Measurements from ENCODE around the gene SYT3.
A peak's percentile ranks its signal among the peaks of the same experiment; 100 is the strongest.
"Not testable (repeated sequence)": the region's sequence is repeated elsewhere in the genome, so short reads cannot be mapped to it uniquely, and the experiment has no call there.

Gene SYT3

DNA sequence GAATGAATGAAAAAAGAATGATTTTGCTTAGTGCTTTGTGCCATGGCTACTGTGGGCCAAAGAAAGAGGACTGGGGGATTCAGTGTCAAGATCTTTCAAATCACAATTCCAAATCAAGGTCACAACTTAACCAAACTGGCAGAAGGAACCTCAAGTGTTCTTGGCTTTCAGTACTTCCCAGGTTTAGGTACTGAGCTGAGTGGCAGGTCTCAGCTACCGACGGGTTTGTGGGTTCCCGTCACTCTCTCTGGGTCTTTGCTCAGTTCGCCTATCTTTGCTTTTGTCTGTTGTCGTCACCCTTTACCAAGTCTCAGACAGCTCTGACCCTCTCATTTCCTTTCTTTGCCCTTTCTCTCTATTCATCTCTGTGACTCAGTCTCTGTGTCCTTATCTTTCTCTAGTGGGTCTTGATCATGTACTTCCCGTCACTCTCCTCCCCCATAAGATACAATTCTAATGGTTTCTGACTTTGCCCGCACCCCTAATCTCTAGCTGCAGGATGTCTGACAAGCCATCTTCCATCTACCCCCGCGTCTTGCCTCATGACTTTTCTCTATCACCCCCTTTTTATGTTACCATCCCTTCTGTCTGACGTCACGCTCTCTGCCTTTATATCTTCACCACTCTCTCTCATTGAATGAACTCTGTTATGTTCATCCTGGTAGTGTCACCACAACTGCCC is 38.1 kb downstream of the SYT3 start:
- DNase-seq = no peak

DNA sequence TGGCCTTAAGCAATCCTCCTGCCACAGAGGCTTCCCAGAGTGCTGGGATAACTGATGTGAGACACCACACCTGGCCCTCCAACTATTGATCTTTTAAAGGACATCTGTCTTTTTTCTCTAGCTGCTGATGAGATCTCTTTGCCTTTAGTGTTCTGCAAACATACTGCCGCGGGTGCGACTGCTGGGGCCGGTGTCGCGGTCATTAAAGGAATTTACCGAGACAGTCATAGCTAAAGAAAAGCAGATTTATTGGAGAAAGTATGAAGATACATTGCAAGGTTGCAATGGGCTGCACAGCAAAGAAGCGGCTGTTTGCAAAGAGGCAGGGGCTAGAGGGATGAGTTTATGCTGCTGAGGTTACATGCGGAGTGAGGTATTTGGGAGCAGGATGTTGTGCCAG is 40.3 kb downstream of the SYT3 start:
- no peak for DNase-seq

DNA sequence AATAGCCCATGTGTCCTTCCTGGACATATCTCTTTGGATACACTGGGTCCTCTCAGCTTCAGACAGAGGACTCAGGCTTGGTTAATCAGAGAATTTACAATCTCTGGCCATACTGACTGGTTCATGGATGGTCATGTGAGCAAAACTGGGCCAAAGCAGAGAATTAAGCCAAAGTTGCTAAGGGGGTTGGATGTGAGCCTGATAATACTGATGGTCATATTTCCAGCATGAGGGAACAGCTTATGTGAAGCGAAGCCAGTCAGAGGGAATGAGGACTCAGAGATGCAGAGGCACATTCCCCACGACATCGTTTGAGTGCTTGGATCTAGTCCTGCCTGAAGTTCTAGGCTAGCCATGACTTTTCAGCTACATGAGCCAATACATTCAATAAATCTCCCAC is 49.5 kb downstream of the SYT3 start:
- no peak for DNase-seq

DNA sequence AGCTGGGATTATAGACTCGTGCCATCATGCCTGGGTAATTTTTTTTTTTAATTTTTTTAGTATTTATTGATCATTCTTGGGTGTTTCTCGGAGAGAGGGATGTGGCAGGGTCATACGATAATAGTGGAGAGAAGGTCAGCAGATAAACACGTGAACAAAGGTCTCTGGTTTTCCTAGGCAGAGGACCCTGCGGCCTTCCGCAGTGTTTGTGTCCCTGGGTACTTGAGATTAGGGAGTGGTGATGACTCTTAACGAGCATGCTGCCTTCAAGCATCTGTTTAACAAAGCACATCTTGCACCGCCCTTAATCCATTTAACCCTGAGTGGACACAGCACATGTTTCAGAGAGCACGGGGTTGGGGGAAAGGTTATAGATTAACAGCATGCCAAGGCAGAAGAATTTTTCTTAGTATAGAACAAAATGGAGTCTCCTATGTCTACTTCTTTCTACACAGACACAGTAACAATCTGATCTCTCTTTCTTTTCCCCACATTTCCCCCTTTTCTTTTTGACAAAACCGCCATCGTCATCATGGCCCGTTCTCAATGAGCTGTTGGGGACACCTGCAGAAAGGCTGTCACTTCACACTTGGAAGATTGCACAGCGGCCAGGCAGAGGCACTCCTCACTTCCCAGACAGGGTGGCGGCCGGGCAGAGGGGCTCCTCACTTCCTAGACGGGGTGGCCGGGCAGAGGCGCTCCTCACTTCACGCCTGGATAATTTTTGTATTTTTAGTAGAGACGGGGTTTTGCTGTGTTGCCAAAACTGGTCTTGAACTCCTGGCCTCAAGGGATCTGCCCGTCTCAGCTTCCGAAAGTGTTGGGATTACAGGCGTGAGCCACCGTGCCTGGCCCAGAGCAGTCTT is 57.7 kb downstream of the SYT3 start:
- not testable (repeated sequence) for DNase-seq

DNA sequence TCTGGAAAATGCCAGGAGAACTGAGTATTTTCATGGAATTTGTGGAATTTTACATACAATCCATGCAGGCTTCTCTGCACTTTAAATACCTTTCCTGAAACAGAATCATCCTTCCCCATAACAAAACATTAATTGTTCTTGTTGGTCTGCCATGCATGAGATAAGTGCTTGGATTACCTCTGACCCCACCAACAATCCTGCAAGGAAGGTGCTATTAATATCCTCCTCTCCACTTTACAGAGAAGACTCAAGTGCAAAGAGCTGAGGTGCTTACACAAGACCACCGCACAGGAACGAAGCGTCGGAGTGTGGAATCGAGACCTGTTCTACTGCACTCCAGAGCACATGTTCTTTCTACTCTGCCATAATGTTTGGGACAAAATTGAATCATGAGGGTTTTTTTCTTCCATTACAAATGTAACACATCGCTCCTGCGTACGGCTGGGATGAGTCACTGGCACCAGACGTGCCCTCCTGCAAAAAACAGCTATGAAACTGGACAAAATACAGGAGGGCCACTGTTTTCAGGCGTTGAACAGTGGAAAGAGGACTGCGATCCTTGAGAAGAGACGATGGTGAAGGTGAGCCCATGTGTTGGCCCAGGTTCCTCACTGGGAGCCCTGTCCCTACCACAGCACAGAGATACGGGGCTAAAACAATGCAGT is 58.6 kb downstream of the SYT3 start:
- DNase-seq = peak; percentile 17

DNA sequence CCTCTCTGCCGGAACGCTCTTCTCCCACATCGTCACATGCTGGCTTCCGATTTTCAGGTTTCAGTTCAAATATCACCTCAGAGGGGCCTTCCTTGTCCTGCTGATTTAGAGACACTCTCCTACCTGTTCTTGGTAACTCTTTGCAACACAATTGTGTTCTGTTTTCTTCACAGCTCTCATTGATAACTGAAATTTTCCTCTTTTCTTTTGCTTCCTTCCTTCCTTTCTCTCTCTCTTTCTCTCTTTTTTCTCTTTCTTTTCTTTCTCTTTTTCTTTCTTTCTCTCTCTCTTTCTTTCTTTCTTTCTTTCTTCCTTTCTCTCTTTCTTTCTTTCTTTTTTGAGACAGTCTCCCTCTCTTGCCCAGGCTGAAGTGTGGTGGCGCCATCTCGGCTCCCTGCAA is 59.4 kb downstream of the SYT3 start:
- DNase-seq = no peak

DNA sequence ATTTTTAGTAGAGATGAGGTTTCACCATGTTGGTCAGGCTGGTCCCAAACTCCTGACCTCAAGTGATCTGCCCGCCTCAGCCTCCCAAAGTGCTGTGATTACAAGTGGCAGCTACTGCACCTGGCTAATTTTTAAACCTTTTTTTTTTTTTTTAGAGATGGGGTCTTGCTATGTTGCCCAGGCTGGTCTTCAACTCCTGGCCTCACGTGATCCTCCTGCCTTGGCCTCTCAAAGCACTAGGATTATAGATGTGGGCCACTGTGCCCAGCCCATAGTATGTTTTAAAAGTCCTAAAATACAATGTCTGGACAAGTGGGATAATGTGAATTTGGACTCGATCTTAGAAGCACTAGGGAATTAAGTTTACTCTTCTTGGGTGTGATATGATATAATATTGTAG is 62.9 kb downstream of the SYT3 start:
- DNase-seq = not testable (repeated sequence)

DNA sequence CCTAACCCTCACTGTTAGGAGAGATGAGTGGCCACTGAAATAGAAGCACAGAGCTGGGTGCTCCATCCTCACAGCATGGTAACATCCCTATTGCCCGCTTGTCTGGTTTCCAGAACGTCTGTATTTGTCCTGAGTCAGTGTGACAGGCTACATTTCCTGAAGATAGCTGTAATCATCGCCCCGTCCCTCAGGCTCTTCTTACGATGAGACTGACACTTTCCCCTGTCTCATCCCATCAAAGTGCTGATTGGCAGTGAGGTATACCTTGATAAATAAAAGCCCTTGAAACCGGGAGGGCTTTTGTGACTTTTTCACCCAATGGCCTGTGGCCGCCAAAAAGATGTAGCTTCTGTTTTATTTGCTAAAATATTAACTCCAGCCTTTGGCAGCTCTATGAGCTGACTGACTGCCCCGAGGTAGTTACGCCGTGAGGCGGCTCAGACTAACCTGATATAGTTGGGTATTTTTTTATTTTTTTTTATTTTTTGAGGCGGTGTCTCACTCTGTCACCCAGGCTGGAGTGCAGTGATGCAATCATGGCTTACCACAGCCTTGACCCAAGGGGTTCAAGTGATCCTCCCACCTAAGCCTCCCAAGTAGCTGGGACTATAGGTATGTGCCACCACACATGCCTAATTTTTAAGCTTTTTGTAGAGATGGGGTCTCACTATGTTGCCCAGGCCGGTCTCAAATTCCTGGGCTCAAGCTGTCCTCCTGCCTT is 65.8 kb downstream of the SYT3 start:
- no peak for DNase-seq
